ENCODE measurements around the gene VGLL2.
"Not testable (repeated sequence)": the region's sequence is repeated elsewhere in the genome, so short reads cannot be mapped to it uniquely, and the experiment has no call there.

Gene VGLL2, protein sequence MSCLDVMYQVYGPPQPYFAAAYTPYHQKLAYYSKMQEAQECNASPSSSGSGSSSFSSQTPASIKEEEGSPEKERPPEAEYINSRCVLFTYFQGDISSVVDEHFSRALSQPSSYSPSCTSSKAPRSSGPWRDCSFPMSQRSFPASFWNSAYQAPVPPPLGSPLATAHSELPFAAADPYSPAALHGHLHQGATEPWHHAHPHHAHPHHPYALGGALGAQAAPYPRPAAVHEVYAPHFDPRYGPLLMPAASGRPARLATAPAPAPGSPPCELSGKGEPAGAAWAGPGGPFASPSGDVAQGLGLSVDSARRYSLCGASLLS

GRCh38 chr6:117265410-117266256, at the start of gene VGLL2:
TSS of gene VGLL2 (plus strand) at chr6:117265558. CDS start at chr6:117265764, 206 bp downstream.
- DNase-seq = no peak

- DNase-seq = no peak
Observed at GRCh38 chr6:117222861-117223260, 42.5 kb upstream of the VGLL2 start.

- DNase-seq = no peak
Observed at GRCh38 chr6:117226778-117227177, 38.6 kb upstream of the VGLL2 start.

DNA sequence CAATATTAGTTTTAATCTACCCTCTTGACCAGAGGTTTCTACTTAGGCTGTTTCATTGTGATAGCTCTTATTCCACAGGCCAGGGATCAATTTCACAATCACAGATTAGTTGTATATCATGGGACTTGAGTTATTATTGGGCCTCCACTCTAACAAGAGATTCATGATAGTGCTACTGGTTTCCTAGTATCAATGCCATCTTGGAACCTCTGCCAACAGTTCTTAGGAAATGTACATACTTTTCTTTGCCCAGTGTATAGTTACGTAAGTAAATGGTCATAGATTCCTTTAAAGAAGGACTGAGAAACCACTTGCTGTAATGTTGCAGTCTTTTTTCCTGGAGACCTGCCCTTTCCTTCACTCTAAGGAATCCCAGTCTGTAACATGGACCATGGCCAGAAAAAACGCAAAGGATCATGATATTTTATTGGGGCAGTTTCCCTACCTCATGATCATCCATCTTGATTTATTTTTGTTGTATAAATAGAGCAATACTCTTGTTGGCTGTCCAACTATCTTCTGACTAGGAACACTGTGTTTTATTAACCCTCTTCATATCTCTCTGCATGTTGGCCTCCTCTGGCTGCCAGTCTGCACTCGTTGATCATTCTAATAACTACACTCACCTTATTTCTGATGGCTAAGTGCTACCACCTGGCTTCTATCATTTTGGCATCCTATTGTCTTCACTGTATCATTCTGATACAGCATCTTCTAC, 38.0 kb upstream of the VGLL2 start:
- no peak for DNase-seq

- DNase-seq = no peak
Observed at GRCh38 chr6:117228202-117228601, 37.2 kb upstream of the VGLL2 start.

DNA sequence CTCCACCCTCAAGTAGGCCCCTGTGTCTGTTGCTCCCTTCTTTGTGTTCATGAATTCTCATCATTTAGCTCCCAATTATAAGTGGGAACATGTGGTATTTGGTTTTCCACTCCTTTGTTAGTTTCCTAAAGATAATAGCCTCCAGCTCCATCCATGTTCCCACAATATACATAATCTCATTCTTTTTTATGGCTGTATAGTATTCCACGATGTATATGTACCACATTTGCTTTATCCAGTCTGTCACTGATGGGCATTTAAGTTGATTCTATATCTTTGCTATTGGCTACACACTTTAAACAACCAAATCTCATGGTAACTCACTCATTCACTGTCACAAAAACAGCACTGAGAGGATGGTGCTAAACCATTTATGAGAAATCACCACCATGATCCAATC, 35.5 kb upstream of the VGLL2 start:
- no peak for DNase-seq

GRCh38 chr6:117231466-117231865, 33.9 kb upstream of the VGLL2 start:
- DNase-seq = no peak

GRCh38 chr6:117232196-117232595, 33.2 kb upstream of the VGLL2 start:
- no peak for DNase-seq

DNA sequence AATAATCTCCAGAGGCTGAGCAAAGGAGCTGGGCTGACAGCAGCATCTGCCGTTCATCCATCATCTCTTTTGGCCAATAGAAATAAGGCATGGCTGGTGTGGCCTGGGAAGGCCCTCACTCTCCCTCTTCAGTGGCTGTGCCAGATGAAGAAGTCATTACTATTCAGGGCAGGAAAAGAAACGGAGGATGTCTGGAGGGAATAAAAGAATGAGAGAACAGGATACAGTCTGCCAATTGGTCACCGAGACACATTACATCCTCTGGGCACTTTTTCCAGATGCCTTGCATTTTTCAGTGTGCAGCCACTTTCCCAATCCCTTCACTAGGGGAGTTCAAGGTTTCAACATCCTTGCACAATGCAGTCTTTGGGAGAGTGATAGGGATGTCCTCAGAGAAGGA, 32.2 kb upstream of the VGLL2 start:
- no peak for DNase-seq

DNA sequence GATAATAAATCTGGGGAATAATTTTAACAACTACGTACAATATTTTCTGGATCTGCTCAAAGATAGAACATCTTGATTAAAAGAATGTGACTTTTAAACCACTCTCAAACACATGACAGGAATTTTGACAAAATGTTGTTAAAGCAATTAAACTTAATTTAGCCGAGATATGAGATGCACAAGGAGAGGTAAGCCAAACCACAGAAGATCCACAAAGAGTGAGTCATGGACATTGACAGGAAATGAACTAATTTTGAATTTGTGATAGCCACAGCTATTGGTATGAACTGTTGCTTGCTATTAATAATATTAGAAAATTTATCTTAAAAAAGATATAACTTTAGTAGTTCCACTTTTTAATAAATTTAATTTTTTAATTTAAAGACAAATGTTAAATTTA, 27.8 kb upstream of the VGLL2 start:
- no peak for DNase-seq

GRCh38 chr6:117244571-117244970, 20.8 kb upstream of the VGLL2 start:
- DNase-seq = not testable (repeated sequence)

DNA sequence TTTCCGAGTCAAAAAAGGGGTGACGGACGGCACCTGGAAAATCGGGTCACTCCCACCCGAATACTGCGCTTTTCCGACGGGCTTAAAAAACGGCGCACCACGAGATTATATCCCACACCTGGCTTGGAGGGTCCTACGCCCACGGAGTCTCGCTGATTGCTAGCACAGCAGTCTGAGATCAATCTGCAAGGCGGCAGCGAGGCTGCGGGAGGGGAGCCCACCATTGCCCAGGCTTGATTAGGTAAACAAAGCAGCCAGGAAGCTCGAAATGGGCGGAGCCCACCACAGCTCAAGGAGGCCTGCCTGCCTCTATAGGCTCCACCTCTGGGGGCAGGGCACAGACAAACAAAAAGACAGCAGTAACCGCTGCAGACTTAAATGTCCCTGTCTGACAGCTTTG, 20.4 kb upstream of the VGLL2 start:
- not testable (repeated sequence) for DNase-seq

DNA sequence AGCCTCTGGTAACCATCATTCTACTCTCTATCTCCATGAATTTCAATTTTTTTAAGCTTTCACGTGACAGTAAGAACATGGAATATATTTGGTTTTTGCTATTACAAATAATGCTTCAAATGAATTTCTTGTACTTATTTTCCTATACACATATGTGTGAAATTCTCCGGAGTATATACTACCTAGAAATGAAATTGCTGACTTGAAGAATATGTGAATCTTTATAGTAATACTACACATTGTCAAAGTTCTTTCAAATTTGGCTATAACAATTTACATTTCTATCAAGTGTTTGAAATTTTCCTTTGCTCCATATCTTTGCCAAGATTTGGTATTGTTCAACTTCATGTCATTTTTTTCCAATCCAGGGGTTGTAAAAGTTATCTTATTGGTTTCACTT, 11.6 kb upstream of the VGLL2 start:
- no peak for DNase-seq

DNA sequence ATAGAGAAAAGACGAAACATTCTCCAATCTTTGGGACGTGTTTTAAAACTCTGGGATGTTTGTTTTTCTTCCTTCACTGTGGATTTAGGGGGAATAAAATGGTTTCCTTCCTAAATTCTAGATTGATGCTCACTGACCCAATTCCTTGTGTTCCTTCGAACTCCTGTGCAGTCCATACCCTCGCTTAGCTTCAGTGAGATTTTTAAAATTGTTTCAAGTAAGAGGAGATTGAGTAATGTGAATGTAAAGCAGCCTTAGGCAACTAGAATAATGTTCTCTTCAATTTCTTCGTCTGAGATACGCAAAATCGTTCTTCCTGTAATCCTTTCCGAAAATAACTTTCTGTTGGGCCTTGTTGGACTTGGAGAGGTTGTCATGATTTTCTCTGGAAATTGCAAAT, 2.6 kb upstream of the VGLL2 start:
- no peak for DNase-seq

DNA sequence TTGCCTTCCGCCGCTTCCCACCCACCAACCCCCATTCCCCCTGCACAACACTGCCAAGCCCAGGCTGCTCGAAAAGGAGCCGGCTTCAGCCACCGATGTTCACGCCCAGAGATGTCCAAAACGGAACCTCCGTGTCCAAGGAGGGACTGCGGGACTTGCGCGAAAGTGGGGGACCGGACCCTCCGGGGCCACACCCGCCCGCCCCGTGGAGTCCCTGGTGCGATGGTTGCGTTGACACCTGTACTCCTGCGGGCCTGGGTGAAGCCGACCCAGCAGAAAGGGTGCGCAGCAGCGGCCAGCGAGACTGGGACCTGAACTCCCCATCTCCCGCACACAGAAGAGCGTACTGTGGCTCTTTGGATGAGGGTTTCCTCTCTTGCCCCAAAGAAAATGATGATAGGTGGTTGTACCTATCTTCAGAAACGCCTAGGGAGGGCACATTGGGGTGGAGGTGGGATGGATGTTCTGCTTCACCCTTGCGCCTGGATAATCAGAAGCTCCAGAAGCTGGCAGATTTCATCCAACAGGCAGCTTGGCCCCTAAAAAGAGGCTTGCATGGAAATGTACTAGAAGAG, 1.9 kb upstream of the VGLL2 start:
- no peak for DNase-seq

- no peak for DNase-seq
Observed at GRCh38 chr6:117264369-117264691, 1.0 kb upstream of the VGLL2 start.

DNA sequence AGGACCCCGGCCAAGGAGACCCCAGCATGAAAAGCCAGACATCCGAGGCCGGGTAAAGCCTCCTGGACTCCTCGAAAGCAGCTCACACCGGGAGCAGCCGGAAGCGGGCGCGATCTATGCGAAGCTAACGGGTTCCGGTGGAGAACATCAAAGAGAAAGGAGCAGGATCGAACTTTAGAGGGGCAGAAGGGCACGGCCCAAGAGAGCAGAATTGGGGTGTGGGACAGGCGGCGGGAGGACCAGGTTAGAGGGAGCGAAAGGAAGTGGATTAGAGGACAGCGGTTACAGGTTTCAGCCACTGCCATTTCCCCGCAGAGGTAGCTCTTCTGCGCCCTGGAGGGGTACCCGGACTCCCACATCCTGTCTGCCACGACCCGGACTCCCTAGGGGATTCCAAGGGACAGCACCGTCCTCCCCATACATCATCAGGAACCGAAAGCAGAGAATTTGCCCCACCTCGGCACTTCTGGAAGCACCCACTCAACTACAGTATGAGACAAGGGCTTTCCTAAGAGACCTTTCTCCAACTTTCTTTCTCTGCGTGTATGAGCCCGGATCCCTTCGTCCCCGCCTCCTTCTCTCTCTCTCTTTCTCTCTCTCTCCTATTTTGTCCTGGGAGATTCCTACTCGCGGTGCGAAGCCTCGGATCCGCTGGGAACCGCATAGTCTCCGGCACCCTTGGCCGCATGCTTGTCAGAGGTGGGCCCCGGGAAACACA, 507 bp upstream of the VGLL2 start:
- DNase-seq = peak; percentile 3

DNA sequence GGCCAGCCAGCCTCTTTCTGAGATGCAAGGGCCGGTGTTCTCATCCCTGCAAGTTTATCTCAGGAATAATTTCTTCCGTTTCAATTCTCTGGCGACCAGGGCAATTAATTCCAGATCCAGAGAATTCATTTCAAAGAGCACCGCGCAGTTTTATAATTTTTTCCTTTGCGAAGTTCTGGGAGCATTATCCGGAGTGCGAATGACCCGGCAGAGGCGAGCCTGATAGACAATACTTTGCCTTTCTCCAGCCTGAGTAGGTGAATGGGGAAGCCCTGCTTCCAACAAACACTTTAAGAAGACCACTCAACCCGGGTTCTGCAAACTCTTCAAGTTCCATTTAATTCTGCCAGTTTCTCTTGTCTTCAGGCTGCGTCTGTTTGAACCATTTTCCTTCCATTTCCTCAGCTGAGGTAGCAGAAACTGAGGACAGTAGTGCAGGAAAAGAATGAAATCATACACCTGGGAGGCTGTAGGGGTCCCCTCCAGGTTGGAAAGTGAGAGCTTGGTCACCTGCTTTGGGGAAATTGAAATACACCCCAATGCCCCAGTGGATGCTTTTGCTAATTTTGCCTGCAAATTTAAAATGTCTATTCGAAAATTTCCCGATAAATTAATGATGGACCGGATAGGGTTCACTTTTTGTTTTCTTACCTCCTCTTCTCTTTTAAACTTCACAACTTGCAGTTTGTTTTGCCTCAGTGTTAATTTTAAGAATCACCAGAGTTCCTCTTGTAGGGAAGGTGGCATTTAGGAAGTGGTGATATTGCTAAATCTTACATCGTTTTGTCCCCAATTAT, 1.1 kb downstream of the VGLL2 start:
- DNase-seq = no peak

DNA sequence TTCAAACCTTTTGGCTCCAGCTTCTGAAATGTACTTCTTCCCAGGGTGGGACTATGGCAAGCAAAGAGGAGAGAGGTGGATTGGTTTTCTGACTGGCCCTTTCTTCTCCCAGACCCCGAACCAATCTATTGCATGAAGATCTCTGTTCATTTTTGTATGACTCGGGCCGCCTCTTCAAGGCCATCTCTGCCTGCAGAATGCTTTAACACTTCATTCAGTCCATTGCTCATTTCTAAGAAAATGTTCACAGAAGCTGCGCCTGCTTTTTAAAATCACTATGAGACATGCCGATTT, 1.6 kb downstream of the VGLL2 start:
- no peak for DNase-seq

DNA sequence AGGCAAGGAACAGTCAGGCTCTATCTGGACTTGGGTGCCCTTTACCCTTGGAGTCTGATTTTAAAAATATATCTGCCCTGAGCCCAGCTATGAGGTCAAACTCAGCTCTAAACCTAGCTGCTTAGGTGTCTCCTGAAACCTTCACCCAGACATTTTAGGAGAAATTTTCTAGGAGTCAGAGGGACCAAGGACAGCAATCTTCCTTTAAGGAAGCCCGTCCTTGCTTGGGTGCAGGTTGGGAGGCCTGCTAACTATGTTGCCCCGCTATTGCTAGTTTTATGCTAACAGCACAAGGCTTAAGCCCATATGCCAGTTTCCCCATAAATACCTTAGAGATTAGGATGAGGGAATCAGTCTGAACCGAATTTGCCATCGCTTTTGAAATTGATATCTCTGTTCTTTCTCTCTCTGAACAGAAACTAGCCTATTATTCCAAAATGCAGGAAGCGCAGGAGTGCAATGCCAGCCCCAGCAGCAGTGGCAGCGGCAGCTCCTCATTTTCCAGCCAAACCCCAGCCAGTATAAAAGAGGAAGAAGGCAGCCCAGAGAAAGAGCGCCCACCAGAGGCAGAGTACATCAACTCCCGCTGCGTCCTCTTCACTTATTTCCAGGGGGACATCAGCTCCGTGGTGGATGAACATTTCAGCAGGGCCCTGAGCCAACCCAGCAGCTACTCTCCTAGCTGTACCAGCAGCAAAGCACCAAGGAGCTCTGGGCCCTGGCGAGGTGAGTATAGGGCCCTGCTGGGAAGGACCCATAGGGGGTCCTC, 2.6 kb downstream of the VGLL2 start:
- DNase-seq = no peak

DNA sequence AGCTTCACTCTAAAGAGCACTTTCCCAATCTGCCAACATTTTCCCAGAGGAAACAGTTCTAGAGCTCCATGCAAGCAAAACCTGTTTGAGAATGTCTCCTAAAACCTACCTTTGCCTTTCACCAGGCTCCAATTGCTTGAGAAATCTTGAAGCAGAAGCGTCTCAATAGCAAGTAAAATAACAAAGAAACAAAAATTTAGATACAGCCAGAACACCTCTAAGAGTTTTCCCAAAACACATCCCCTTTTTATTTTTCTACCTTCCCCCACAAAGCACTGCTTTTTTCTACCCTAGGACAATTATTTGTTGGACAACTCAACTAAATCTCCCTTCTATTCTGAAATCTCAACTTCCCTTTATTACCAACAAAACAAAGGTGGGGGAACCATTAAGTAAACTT, 3.6 kb downstream of the VGLL2 start:
- DNase-seq = no peak
